Nephron (organoid): ENCODE results near the gene CABP1.

Experiments
- H3K27ac Mint-ChIP-seq, 3 experiments: 2 replicates each; pipeline ENCODE4 v1.8.0; 2020; ENCODE audit warnings: mixed read lengths in 3 of 3, mild to moderate bottlenecking in 2 of 3, moderate library complexity in 1 of 3
- H3K27me3 Mint-ChIP-seq: 2 replicates; pipeline ENCODE4 v1.8.0; 2021; ENCODE audit warnings: low read depth, mild to moderate bottlenecking, moderate library complexity, mixed read lengths
- H3K36me3 Mint-ChIP-seq: 2 replicates; pipeline ENCODE4 v1.8.0; 2020; ENCODE audit warnings: low read depth, mixed read lengths
- H3K4me1 Mint-ChIP-seq: 2 replicates; pipeline ENCODE4 v1.8.0; 2020; ENCODE audit warnings: mixed read lengths
- H3K4me3 Mint-ChIP-seq, 3 experiments: 2 replicates each; pipeline ENCODE4 v1.8.0; 2020; ENCODE audit warnings: mild to moderate bottlenecking in 3 of 3, mixed read lengths in 3 of 3, moderate library complexity in 2 of 3
- H3K9me3 Mint-ChIP-seq: 2 replicates; pipeline ENCODE4 v1.8.0; 2020; ENCODE audit warnings: mixed read lengths
- CTCF ChIP-seq, 3 experiments: fragments of 200-600 bp; sonication (generic); IDR thresholded peaks; one replicate each; pipeline ENCODE4 v1.5.0; 2021; ENCODE audit warnings: antibody characterized with exemption in 3 of 3; ENCODE audit not compliant: unreplicated experiment in 3 of 3

Gene CABP1

GRCh38 chr12:120688527-120689071, 48.2 kb downstream of the CABP1 start:
- no peak for TF ChIP-seq CTCF (IDR thresholded peaks at IDR 0.05; ENCODE audit: unreplicated experiment in 3 of 3)
- Mint-ChIP-seq H3K4me3 (peak overlapping the region; percentile 88 to 97 (median 92)), H3K27me3 (no peaks in the 10 kb centered on the region), H3K27ac (peak overlapping the region; percentile 69 to 88 (median 80)), H3K9me3 (no peaks in the 10 kb centered on the region), H3K36me3 (peaks cover 12% of the 10 kb centered on the region), H3K4me1 (peaks cover 56% of the 10 kb centered on the region)

- Mint-ChIP-seq H3K4me1 (peaks cover 60% of the 10 kb centered on the region), H3K4me3 (peak overlapping the region; percentile 88 to 97 (median 92)), H3K27me3 (no peaks in the 10 kb centered on the region), H3K9me3 (no peaks in the 10 kb centered on the region), H3K36me3 (peaks cover 21% of the 10 kb centered on the region), H3K27ac (peak overlapping the region; percentile 69 to 88 (median 80))
- TF ChIP-seq CTCF (IDR thresholded peaks at IDR 0.05; ENCODE audit: unreplicated experiment in 3 of 3), result no peak
Observed at GRCh38 chr12:120689397-120690082, 49.1 kb downstream of the CABP1 start.

- Mint-ChIP-seq H3K9me3 (no peaks in the 10 kb centered on the region), H3K36me3 (peaks cover 26% of the 10 kb centered on the region), H3K4me1 (peaks cover 60% of the 10 kb centered on the region), H3K27me3 (no peaks in the 10 kb centered on the region), H3K27ac (peak overlapping the region; percentile 69 to 88 (median 80)), H3K4me3 (peak overlapping the region in 1 of 3 experiments; percentile 28)
- no peak for TF ChIP-seq CTCF (IDR thresholded peaks at IDR 0.05; ENCODE audit: unreplicated experiment in 3 of 3)
Observed at GRCh38 chr12:120690083-120690450, 49.6 kb downstream of the CABP1 start.

- H3K4me1 Mint-ChIP-seq, result peaks cover 60% of the 10 kb centered on the region
- H3K9me3 Mint-ChIP-seq, result no peaks in the 10 kb centered on the region
- no peak for TF ChIP-seq CTCF (IDR thresholded peaks at IDR 0.05; ENCODE audit: unreplicated experiment in 3 of 3)
- H3K36me3 Mint-ChIP-seq, result peaks cover 34% of the 10 kb centered on the region
- H3K27me3 Mint-ChIP-seq, result no peaks in the 10 kb centered on the region
- H3K4me3 Mint-ChIP-seq, result peak overlapping the region in 1 of 3 experiments; percentile 45
- peak overlapping the region in 2 of 3 experiments; percentile 23 to 31 for H3K27ac Mint-ChIP-seq
Observed at GRCh38 chr12:120690978-120691377, 50.6 kb downstream of the CABP1 start.

- H3K9me3 Mint-ChIP-seq, result no peaks in the 10 kb centered on the region
Observed at GRCh38 chr12:120692524-120693033, 52.2 kb downstream of the CABP1 start.

More at GRCh38 chr12:120692524-120693033, 52.2 kb downstream of the CABP1 start:
- H3K4me1 Mint-ChIP-seq, result peaks cover 60% of the 10 kb centered on the region
- H3K36me3 Mint-ChIP-seq, result peaks cover 50% of the 10 kb centered on the region
- peak overlapping the region in 1 of 3 experiments; percentile 22 for H3K4me3 Mint-ChIP-seq
- TF ChIP-seq CTCF (IDR thresholded peaks at IDR 0.05; ENCODE audit: unreplicated experiment in 3 of 3), result no peak
- H3K27me3 Mint-ChIP-seq, result no peaks in the 10 kb centered on the region
- peak overlapping the region; percentile 54 to 74 (median 60) for H3K27ac Mint-ChIP-seq
